ENCODE measurements around the gene OR2J3. TPM values are rescaled to one million over a fixed set of nuclear protein-coding genes. Genes with fewer than 3 reads are reported as not detected.
"Not testable (repeated sequence)": the region's sequence is repeated elsewhere in the genome, so short reads cannot be mapped to it uniquely, and the experiment has no call there.

The OR2J3 gene
- polyA plus RNA-seq, 4 donors: not detected

- not testable (repeated sequence) for DNase-seq (ENCODE audit: low read depth in 4 of 4, low spot score in 2 of 4)
Measured at GRCh38 chr6:29155182-29155581, 47.3 kb downstream of the OR2J3 start.

- not testable (repeated sequence) for DNase-seq (ENCODE audit: low read depth in 4 of 4, low spot score in 2 of 4)
Measured at GRCh38 chr6:29159922-29160321, 52.1 kb downstream of the OR2J3 start.

Other genes starting within 250 kb of the OR2J3 start
- 10 to 100 TPM; 66.5 to 98.6 (median 82.4) TPM for gene TRIM27, start 184.1 kb upstream of the OR2J3 start, polyA plus RNA-seq (ENCODE audit: insufficient read length in 4 of 4)
- 1 to 10 TPM; 4.7 to 7.6 (median 6.5) TPM for gene ZNF311, start 102.7 kb upstream of the OR2J3 start, polyA plus RNA-seq (ENCODE audit: insufficient read length in 4 of 4)
- gene OR2W1, start 62.9 kb upstream of the OR2J3 start, polyA plus RNA-seq (ENCODE audit: insufficient read length in 4 of 4): not detected
- not detected for gene OR2B3, start 20.7 kb upstream of the OR2J3 start, polyA plus RNA-seq (ENCODE audit: insufficient read length in 4 of 4)
- not detected for gene OR2J1, start 8.6 kb upstream of the OR2J3 start, polyA plus RNA-seq (ENCODE audit: insufficient read length in 4 of 4)
- not detected for gene OR2J2, start 62.8 kb downstream of the OR2J3 start, polyA plus RNA-seq (ENCODE audit: insufficient read length in 4 of 4)
- under 1 TPM; 0.03 to 0.11 (median 0.07) TPM for gene OR14J1, start 193.6 kb downstream of the OR2J3 start, polyA plus RNA-seq (ENCODE audit: insufficient read length in 4 of 4)